ENCODE results near the gene PRSS27.

- TF ChIP-seq, protein P1, sequence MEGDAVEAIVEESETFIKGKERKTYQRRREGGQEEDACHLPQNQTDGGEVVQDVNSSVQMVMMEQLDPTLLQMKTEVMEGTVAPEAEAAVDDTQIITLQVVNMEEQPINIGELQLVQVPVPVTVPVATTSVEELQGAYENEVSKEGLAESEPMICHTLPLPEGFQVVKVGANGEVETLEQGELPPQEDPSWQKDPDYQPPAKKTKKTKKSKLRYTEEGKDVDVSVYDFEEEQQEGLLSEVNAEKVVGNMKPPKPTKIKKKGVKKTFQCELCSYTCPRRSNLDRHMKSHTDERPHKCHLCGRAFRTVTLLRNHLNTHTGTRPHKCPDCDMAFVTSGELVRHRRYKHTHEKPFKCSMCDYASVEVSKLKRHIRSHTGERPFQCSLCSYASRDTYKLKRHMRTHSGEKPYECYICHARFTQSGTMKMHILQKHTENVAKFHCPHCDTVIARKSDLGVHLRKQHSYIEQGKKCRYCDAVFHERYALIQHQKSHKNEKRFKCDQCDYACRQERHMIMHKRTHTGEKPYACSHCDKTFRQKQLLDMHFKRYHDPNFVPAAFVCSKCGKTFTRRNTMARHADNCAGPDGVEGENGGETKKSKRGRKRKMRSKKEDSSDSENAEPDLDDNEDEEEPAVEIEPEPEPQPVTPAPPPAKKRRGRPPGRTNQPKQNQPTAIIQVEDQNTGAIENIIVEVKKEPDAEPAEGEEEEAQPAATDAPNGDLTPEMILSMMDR (IDR thresholded peaks at IDR 0.05) = no peak
- TF ChIP-seq ZFX (IDR thresholded peaks at IDR 0.05; ENCODE audit: borderline replicate concordance) = no peak
Observed at GRCh38 chr16:2686912-2687507, 33.0 kb downstream of the PRSS27 start.

All from 22Rv1 (cell line).